Loucy (cell line): Measurements from ENCODE around the gene CELSR1.

Experiments
- EZH2phosphoT487 ChIP-seq: fragments of 200-600 bp; IDR thresholded peaks from 2 replicates; pipeline ENCODE4 v1.6.1; 2018; ENCODE audit warnings: antibody characterized with exemption, mild to moderate bottlenecking, moderate library complexity, borderline replicate concordance
- TF ChIP-seq, protein P1 (sequence below): fragments of 200-600 bp; sonication (generic); conservative IDR thresholded peaks from 2 replicates; pipeline ENCODE4 v1.5.1; 2014; ENCODE audit warnings: mild to moderate bottlenecking, antibody characterized with exemption, low read length

DNA sequence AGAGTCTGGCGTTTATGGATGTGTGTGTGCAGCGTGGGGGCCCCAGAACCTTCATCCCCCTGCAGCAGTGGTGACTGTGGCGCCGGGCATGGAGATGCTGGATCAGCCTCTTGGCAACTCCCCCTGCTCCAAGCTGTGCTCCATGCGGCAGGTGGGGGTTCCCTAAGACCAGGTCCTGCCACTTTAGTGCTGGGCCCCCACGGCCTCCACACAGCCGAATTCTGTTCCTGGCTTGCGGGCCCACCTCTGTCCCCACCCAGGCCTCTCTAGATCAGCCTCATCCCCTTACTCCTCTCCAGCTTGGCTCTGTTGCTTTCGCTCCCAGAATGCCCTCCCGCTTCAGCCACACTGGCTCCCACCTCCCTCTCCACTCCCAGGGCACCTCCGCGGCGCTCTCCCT, 142.3 kb downstream of the CELSR1 start:
- TF ChIP-seq, protein P1, sequence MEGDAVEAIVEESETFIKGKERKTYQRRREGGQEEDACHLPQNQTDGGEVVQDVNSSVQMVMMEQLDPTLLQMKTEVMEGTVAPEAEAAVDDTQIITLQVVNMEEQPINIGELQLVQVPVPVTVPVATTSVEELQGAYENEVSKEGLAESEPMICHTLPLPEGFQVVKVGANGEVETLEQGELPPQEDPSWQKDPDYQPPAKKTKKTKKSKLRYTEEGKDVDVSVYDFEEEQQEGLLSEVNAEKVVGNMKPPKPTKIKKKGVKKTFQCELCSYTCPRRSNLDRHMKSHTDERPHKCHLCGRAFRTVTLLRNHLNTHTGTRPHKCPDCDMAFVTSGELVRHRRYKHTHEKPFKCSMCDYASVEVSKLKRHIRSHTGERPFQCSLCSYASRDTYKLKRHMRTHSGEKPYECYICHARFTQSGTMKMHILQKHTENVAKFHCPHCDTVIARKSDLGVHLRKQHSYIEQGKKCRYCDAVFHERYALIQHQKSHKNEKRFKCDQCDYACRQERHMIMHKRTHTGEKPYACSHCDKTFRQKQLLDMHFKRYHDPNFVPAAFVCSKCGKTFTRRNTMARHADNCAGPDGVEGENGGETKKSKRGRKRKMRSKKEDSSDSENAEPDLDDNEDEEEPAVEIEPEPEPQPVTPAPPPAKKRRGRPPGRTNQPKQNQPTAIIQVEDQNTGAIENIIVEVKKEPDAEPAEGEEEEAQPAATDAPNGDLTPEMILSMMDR = no peak
- no peak for TF ChIP-seq EZH2phosphoT487
